Central memory CD8-positive, alpha-beta T cell (primary cell): ENCODE measurements around the gene SOX8.

Experiments
- ATAC-seq: fragments of 150-1000 bp; cut with Tn5 transposase; replicated peaks from 2 replicates; pipeline ENCODE4 v1.10.0; 2022; ENCODE audit warnings: mild to moderate bottlenecking, moderate FRiP score, moderate number of reproducible peaks; ENCODE audit not compliant: poor library complexity, severe bottlenecking; ENCODE audit errors: extremely low read depth
- DNase-seq, 2 donors: peaks; one replicate each; pipeline ENCODE4 v3.0.0; 2021; ENCODE audit warnings: low spot score in 2 of 2
- H3K27ac Mint-ChIP-seq: one replicate; pipeline ENCODE4 v1.8.0; 2022; ENCODE audit warnings: low read depth, mild to moderate bottlenecking, moderate library complexity, mixed read lengths
- H3K27me3 Mint-ChIP-seq: one replicate; pipeline ENCODE4 v1.8.0; 2022; ENCODE audit warnings: mixed read lengths
- H3K36me3 Mint-ChIP-seq: one replicate; pipeline ENCODE4 v1.8.0; 2022; ENCODE audit warnings: mild to moderate bottlenecking, moderate library complexity, mixed read lengths; ENCODE audit not compliant: insufficient read depth
- H3K4me1 Mint-ChIP-seq: one replicate; pipeline ENCODE4 v1.8.0; 2022; ENCODE audit warnings: mixed read lengths
- H3K4me3 Mint-ChIP-seq: one replicate; pipeline ENCODE4 v1.8.0; 2022; ENCODE audit warnings: mild to moderate bottlenecking, moderate library complexity, mixed read lengths
- H3K9me3 Mint-ChIP-seq: one replicate; pipeline ENCODE4 v1.8.0; 2022; ENCODE audit warnings: mixed read lengths

SOX8 gene

DNA sequence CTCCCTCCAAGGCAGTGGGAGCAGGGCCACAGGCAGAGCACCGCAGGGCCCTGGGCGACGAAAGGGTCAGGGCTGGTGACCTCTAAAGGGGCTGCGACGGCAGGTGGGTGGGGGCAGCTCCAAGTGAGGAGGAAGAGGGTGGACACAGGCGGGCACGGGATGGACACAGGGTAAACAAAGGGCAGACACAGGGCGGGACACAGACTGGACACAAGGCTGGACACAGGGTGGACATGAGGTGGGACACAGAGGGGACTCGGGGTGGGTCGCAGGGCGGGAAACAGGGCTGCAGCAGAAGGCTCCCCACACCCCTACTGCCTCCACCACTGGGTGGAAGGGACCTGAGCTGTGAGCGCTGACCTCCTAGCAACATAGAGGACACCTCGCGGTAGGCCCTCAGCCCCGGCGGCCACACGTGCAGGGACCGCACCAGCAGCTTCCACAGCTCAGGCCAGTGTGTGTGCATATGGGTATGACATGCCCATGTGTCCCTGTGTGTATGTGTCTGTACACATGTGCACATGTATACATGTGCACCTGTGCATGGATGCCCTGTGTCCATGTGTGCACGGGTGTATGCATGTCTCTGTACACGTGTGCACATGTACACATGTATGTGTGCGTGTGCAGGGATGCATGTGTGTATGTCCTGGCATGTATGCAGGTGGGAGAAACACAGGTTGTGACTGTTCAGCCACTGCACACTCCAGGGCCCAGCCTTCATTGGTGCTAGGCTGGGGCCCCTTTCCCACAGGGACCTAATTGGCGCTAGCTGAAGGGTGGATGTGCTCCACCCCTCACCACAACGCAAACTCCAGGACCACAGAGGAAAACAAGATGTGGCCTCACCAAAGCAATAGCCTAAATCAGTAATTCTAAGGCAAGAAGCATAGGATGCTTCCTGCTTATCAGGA, 18.4 kb upstream of the SOX8 start:
- DNase-seq (no peak), ATAC-seq (no peak)
- Mint-ChIP-seq H3K36me3 (peaks cover 7% of the 10 kb centered on the region), H3K27ac (peak overlapping the region; percentile 93), H3K9me3 (no peaks in the 10 kb centered on the region), H3K4me1 (peaks cover 39% of the 10 kb centered on the region), H3K27me3 (no peaks in the 10 kb centered on the region), H3K4me3 (peak overlapping the region; percentile 77)

GRCh38 chr16:963913-964312, 17.7 kb upstream of the SOX8 start:
- Mint-ChIP-seq H3K36me3 (peaks cover 7% of the 10 kb centered on the region), H3K4me1 (peaks cover 46% of the 10 kb centered on the region), H3K4me3 (peak overlapping the region; percentile 77), H3K27me3 (no peaks in the 10 kb centered on the region), H3K9me3 (no peaks in the 10 kb centered on the region), H3K27ac (peak overlapping the region; percentile 93)
- no peak for DNase-seq
- no peak for ATAC-seq

GRCh38 chr16:964356-965035, 17.1 kb upstream of the SOX8 start:
- H3K4me3 Mint-ChIP-seq, result peak overlapping the region; percentile 77
- peaks cover 40% of the 10 kb centered on the region for H3K4me1 Mint-ChIP-seq
- H3K27ac Mint-ChIP-seq, result peak overlapping the region; percentile 93
- DNase-seq (peak in 1 of 2 donors; percentile 56), ATAC-seq (peak; percentile 95)
- H3K9me3 Mint-ChIP-seq, result no peaks in the 10 kb centered on the region
- peaks cover 4% of the 10 kb centered on the region for H3K36me3 Mint-ChIP-seq
- H3K27me3 Mint-ChIP-seq, result no peaks in the 10 kb centered on the region

DNA sequence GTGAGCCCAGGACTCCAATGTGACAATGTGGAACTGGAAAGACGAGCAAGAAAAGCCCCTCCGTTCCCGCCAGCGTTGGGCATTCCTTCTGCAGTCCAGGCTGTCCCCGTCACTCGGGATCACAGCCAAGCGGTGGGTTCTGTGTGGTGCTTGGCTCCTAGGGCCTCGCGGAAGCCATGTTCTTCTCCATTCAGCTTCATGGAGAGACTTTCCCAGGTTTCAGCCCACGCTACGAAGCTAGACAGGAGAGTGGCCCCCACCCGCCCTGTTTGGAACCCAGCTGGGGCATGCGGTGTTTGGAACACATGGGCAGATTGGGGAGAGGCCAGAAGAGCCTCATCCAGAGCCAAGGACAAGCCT, 16.6 kb upstream of the SOX8 start:
- H3K36me3 Mint-ChIP-seq, result peaks cover 6% of the 10 kb centered on the region
- H3K9me3 Mint-ChIP-seq, result no peaks in the 10 kb centered on the region
- H3K27me3 Mint-ChIP-seq, result no peaks in the 10 kb centered on the region
- H3K4me3 Mint-ChIP-seq, result peak overlapping the region; percentile 77
- DNase-seq, result no peak
- no peak for ATAC-seq
- peaks cover 36% of the 10 kb centered on the region for H3K4me1 Mint-ChIP-seq
- peak overlapping the region; percentile 93 for H3K27ac Mint-ChIP-seq

GRCh38 chr16:965487-965886, 16.1 kb upstream of the SOX8 start:
- Mint-ChIP-seq H3K9me3 (no peaks in the 10 kb centered on the region), H3K27ac (peak overlapping the region; percentile 93), H3K4me3 (no peak overlapping the region), H3K4me1 (peaks cover 36% of the 10 kb centered on the region), H3K36me3 (peaks cover 6% of the 10 kb centered on the region), H3K27me3 (no peaks in the 10 kb centered on the region)
- DNase-seq (no peak), ATAC-seq (no peak)

DNA sequence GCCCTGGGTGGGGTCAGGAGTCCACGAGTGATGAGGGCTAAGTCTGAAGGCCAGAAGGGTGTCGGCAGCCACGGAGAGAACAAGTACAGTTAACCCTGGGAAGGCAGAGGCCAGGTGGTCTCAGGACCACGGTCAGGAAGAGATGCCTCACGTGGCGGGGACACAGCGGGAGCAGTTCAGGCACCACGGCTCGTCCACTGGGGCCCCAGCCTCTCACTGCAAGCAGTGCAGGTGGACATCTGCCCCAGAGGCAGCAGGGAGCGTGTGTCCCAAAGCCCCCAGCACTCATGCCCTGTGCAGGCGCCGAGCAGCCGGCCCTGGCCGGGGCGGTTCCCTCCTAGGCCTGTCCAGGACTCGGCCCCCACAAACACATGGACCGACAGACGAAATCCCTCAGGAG, 15.5 kb upstream of the SOX8 start:
- no peak overlapping the region for H3K27ac Mint-ChIP-seq
- no peaks in the 10 kb centered on the region for H3K9me3 Mint-ChIP-seq
- no peaks in the 10 kb centered on the region for H3K27me3 Mint-ChIP-seq
- no peak overlapping the region for H3K4me3 Mint-ChIP-seq
- peaks cover 36% of the 10 kb centered on the region for H3K4me1 Mint-ChIP-seq
- H3K36me3 Mint-ChIP-seq, result peaks cover 6% of the 10 kb centered on the region
- ATAC-seq (no peak), DNase-seq (no peak)

- H3K36me3 Mint-ChIP-seq, result peaks cover 6% of the 10 kb centered on the region
- no peak overlapping the region for H3K27ac Mint-ChIP-seq
- H3K27me3 Mint-ChIP-seq, result no peaks in the 10 kb centered on the region
- no peak for ATAC-seq
- DNase-seq, result no peak
- H3K4me1 Mint-ChIP-seq, result peaks cover 38% of the 10 kb centered on the region
- no peak overlapping the region for H3K4me3 Mint-ChIP-seq
- no peaks in the 10 kb centered on the region for H3K9me3 Mint-ChIP-seq
Measured at GRCh38 chr16:966505-966904, 15.1 kb upstream of the SOX8 start.

GRCh38 chr16:967077-967541, 14.5 kb upstream of the SOX8 start:
- Mint-ChIP-seq H3K4me3 (no peak overlapping the region), H3K9me3 (no peaks in the 10 kb centered on the region), H3K36me3 (peaks cover 6% of the 10 kb centered on the region), H3K27me3 (no peaks in the 10 kb centered on the region), H3K4me1 (peaks cover 43% of the 10 kb centered on the region), H3K27ac (no peak overlapping the region)
- no peak for ATAC-seq
- DNase-seq, result no peak

- Mint-ChIP-seq H3K27ac (no peak overlapping the region), H3K4me3 (peak overlapping the region; percentile 70), H3K36me3 (peaks cover 6% of the 10 kb centered on the region), H3K27me3 (no peaks in the 10 kb centered on the region), H3K9me3 (no peaks in the 10 kb centered on the region), H3K4me1 (peaks cover 43% of the 10 kb centered on the region)
- DNase-seq (no peak), ATAC-seq (no peak)
Measured at GRCh38 chr16:967546-968295, 13.8 kb upstream of the SOX8 start.

DNA sequence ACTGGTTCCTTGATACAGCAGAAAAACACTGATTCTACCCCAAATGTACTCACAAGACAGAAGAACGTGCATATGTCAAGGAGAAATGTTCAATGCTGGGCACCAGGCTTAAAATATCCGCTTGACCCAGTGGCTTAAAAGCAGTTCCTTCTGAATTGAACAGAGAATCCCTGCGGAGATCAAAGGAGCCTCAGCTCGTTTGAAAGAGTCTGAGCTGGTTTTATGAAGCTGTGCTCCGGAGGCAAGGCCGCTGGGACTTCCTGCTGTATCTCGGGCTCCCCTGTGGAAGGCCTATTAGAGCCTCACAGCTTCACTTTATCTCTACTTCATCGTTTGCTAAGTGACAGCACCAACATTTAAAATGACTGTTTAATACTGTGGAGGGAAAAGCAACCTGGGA, 12.9 kb upstream of the SOX8 start:
- Mint-ChIP-seq H3K4me3 (peak overlapping the region; percentile 70), H3K27me3 (no peaks in the 10 kb centered on the region), H3K9me3 (no peaks in the 10 kb centered on the region), H3K27ac (no peak overlapping the region), H3K4me1 (peaks cover 39% of the 10 kb centered on the region), H3K36me3 (peaks cover 4% of the 10 kb centered on the region)
- ATAC-seq, result no peak
- no peak for DNase-seq

GRCh38 chr16:969508-970385, 11.8 kb upstream of the SOX8 start:
- H3K36me3 Mint-ChIP-seq, result peaks cover 3% of the 10 kb centered on the region
- no peaks in the 10 kb centered on the region for H3K27me3 Mint-ChIP-seq
- no peak for ATAC-seq
- no peak overlapping the region for H3K27ac Mint-ChIP-seq
- H3K9me3 Mint-ChIP-seq, result no peaks in the 10 kb centered on the region
- peaks cover 31% of the 10 kb centered on the region for H3K4me1 Mint-ChIP-seq
- peak overlapping the region; percentile 70 for H3K4me3 Mint-ChIP-seq
- no peak for DNase-seq

DNA sequence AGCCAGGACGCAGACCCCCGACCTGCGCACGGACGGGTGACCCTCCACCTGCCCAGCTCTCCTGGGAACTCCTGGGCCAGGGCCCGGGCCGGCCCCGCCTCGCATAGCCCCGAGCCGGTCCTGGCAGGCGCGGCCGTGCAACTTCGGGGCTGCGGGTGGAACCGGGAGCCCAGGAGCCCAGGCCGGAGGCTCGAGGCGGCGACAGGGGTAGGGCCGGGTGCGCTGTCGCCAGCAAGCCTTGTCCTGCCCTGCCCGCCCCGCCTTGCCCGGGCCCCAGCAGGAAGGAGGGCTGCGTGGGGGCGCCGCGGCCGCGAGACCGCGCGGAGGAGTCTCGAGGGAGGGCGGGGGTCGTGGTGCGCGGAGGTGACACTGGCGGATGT, 11.2 kb upstream of the SOX8 start:
- H3K4me1 Mint-ChIP-seq, result peaks cover 24% of the 10 kb centered on the region
- H3K27me3 Mint-ChIP-seq, result no peaks in the 10 kb centered on the region
- ATAC-seq (peak; percentile 29), DNase-seq (no peak)
- no peaks in the 10 kb centered on the region for H3K9me3 Mint-ChIP-seq
- H3K36me3 Mint-ChIP-seq, result peaks cover 1% of the 10 kb centered on the region
- peak overlapping the region; percentile 70 for H3K4me3 Mint-ChIP-seq
- H3K27ac Mint-ChIP-seq, result no peak overlapping the region
